OCI-LY3 (cell line): Measurements from ENCODE around the gene ARMC6.

Source experiments
- H2AFZ ChIP-seq: fragments of 200-600, 300-600 bp; shearing (Covaris generic); 2 replicates; pipeline ENCODE4 v1.6.0; 2014; ENCODE audit warnings: antibody characterized with exemption, low read depth, low read length
- H3K27ac ChIP-seq: fragments of 200-600, 300-600 bp; sonication (generic); 2 replicates; pipeline ENCODE4 v1.5.1; 2014; ENCODE audit warnings: mild to moderate bottlenecking, low read length, moderate library complexity, mixed read lengths
- H3K27me3 ChIP-seq: fragments of 200-600, 300-600 bp; sonication (generic); 2 replicates; pipeline ENCODE4 v1.6.1; 2014; ENCODE audit warnings: low read depth, low read length, mixed read lengths
- H3K36me3 ChIP-seq: fragments of 200-600, 300-600 bp; sonication (generic); replicated peaks from 2 replicates; pipeline ENCODE3; 2014; ENCODE audit warnings: low read depth, low read length, mixed read lengths
- H3K4me1 ChIP-seq: fragments of 300-600, 200-600 bp; sonication (generic); 2 replicates; pipeline ENCODE4 v1.6.1; 2014; ENCODE audit warnings: low read length, mixed read lengths
- H3K4me2 ChIP-seq: fragments of 200-600, 300-600 bp; sonication (generic); 2 replicates; pipeline ENCODE4 v1.6.1; 2014; ENCODE audit warnings: low read length, mixed read lengths
- H3K4me3 ChIP-seq: fragments of 300-600, 200-600 bp; sonication (generic); 2 replicates; pipeline ENCODE4 v1.5.1; 2014; ENCODE audit warnings: antibody characterized with exemption, mild to moderate bottlenecking, low read length, moderate library complexity
- H3K79me2 ChIP-seq: fragments of 300-600, 200-600 bp; shearing (Covaris generic); 2 replicates; pipeline ENCODE4 v1.6.1; 2014; ENCODE audit warnings: mild to moderate bottlenecking, low read length, mixed read lengths
- H3K9ac ChIP-seq: fragments of 300-600, 200-600 bp; shearing (Covaris generic); 2 replicates; pipeline ENCODE4 v1.6.0; 2014; ENCODE audit warnings: mild to moderate bottlenecking, low read length, moderate library complexity
- H3K9me3 ChIP-seq: fragments of 200-600, 300-600 bp; shearing (Covaris generic); 2 replicates; pipeline ENCODE4 v1.6.1; 2014; ENCODE audit warnings: low read length, mixed read lengths; ENCODE audit not compliant: insufficient read depth
- H4K20me1 ChIP-seq: fragments of 200-600, 300-600 bp; sonication (generic); 2 replicates; pipeline ENCODE4 v1.6.1; 2016; ENCODE audit warnings: low read length, mixed read lengths; ENCODE audit not compliant: insufficient read depth
- CTCF ChIP-seq: fragments of 200-600, 300-600 bp; sonication (generic); IDR thresholded peaks from 2 replicates; pipeline ENCODE4 v1.5.1; 2014; ENCODE audit warnings: antibody characterized with exemption, low read length, low read depth
- EZH2phosphoT487 ChIP-seq: fragments of 200-600 bp; shearing (Covaris generic); IDR thresholded peaks from 2 replicates; pipeline ENCODE4 v1.6.1; 2018; ENCODE audit warnings: antibody characterized with exemption, mixed run types, low read depth

ARMC6 gene

DNA sequence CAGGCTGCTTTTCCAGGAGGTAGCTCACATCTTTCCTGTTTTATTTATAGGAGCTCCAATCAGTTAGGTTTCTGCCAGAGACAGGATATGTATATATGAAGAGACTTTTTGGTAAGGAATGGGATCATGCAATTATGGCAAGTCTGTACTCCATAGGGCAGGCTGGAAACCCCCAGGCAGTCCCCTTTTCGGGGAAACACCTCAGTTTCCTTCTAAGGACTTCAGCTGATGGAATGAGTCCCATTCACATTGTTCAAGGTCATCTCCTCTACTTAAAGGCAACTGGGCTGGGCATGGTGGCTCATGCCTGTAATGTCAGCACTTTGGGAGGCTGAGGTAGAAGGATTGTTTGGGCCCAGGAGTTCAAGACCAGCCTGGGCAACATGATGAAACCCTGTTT, 19.5 kb downstream of the ARMC6 start:
- Histone ChIP-seq H3K4me3 (no peak overlapping the region), H3K27me3 (no peaks in the 10 kb centered on the region), H3K4me2 (no peak overlapping the region), H4K20me1 (no peaks in the 10 kb centered on the region), H3K79me2 (no peaks in the 10 kb centered on the region), H3K36me3 (peaks cover 43% of the 10 kb centered on the region), H3K9ac (no peak overlapping the region), H3K9me3 (no peaks in the 10 kb centered on the region), H2AFZ (no peak overlapping the region), H3K27ac (peak overlapping the region; percentile 14; the same call in 1 of the 2 replicates), H3K4me1 (peaks cover 11% of the 10 kb centered on the region)
- TF ChIP-seq CTCF (no peak), EZH2phosphoT487 (no peak)

GRCh38 chr19:19053508-19054314, 20.3 kb downstream of the ARMC6 start:
- Histone ChIP-seq H3K4me2 (no peak overlapping the region), H3K9me3 (no peaks in the 10 kb centered on the region), H4K20me1 (no peaks in the 10 kb centered on the region), H3K27me3 (no peaks in the 10 kb centered on the region), H3K4me3 (no peak overlapping the region), H3K9ac (no peak overlapping the region), H3K36me3 (peaks cover 47% of the 10 kb centered on the region), H2AFZ (no peak overlapping the region), H3K4me1 (peaks cover 11% of the 10 kb centered on the region), H3K79me2 (no peaks in the 10 kb centered on the region), H3K27ac (no peak overlapping the region)
- no peak for TF ChIP-seq EZH2phosphoT487
- peak; percentile 79 for TF ChIP-seq CTCF

DNA sequence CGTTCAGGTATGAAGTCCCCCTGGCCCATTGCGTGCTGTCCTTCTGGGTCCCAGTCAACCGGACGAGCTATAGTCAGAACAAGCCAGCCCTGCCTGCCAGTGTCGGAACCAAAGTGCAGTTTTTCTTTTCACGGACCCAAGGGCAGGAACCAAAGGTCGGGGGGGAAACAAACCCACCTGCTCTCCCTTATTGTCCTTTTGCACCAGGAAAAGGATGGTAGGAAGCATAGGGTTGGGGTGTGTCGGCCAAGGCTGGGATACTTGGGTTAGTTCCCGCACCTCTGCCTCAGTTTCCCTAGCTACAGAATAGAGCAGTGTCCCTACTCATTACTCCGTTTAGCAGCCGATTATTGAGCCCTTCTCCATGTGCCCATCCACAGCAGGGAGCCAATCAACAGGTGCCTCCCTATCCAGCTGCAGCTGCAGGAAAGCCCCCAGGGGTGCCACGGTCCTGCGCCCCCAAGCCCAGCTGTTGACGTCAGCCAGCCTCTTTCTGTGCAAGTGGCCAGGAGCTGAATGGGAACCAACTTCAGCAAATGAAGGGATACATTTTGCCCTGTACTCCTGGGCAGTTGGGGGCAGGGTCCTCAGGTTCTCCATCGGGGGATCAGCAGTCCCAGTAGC, 21.0 kb downstream of the ARMC6 start:
- no peak overlapping the region for H3K4me3 ChIP-seq
- no peaks in the 10 kb centered on the region for H3K79me2 ChIP-seq
- H4K20me1 ChIP-seq: no peaks in the 10 kb centered on the region
- H2AFZ ChIP-seq: no peak overlapping the region
- no peak overlapping the region for H3K9ac ChIP-seq
- no peak overlapping the region for H3K27ac ChIP-seq
- peaks cover 45% of the 10 kb centered on the region for H3K36me3 ChIP-seq
- no peaks in the 10 kb centered on the region for H3K9me3 ChIP-seq
- no peak overlapping the region for H3K4me2 ChIP-seq
- peaks cover 11% of the 10 kb centered on the region for H3K4me1 ChIP-seq
- no peaks in the 10 kb centered on the region for H3K27me3 ChIP-seq
- no peak for TF ChIP-seq CTCF
- TF ChIP-seq EZH2phosphoT487: no peak

DNA sequence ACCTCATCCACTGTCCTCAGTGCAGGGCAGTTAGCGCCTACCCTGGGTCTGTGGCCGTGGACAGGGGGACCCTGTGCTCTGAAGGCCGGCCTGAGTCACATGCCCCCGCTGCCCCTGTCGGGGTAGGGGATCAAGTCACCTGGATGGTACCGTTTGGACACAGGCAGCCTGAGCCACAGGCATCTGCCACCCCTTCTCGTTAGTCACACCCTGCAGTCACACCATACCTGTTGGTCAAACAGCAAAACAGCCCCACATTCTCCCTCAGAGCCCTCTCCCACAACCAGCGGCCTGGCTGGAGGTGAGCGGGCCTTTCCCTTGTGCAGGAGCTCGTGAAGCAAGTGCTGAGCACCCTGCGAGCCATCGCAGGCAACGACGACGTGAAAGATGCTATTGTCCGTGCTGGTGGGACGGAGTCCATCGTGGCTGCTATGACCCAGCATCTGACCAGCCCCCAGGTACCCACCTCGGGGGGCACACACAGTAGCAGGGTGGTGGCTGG, 21.6 kb downstream of the ARMC6 start:
- Histone ChIP-seq H3K27ac (no peak overlapping the region), H3K4me2 (no peak overlapping the region), H2AFZ (no peak overlapping the region), H3K27me3 (no peaks in the 10 kb centered on the region), H3K4me3 (no peak overlapping the region), H3K9me3 (no peaks in the 10 kb centered on the region), H3K4me1 (peaks cover 11% of the 10 kb centered on the region), H3K36me3 (peaks cover 43% of the 10 kb centered on the region), H4K20me1 (no peaks in the 10 kb centered on the region), H3K79me2 (no peaks in the 10 kb centered on the region), H3K9ac (no peak overlapping the region)
- TF ChIP-seq EZH2phosphoT487 (no peak), CTCF (no peak)
